ENCODE results near the gene SYCE3.

SYCE3 gene

GRCh38 chr22:50562523-50563412 is at the start of gene SYCE3:
Gene SYCE3 (minus strand): TSS chr22:50562919. CDS start chr22:50556405, 6,514 bp downstream.
- TF ChIP-seq, protein P1, sequence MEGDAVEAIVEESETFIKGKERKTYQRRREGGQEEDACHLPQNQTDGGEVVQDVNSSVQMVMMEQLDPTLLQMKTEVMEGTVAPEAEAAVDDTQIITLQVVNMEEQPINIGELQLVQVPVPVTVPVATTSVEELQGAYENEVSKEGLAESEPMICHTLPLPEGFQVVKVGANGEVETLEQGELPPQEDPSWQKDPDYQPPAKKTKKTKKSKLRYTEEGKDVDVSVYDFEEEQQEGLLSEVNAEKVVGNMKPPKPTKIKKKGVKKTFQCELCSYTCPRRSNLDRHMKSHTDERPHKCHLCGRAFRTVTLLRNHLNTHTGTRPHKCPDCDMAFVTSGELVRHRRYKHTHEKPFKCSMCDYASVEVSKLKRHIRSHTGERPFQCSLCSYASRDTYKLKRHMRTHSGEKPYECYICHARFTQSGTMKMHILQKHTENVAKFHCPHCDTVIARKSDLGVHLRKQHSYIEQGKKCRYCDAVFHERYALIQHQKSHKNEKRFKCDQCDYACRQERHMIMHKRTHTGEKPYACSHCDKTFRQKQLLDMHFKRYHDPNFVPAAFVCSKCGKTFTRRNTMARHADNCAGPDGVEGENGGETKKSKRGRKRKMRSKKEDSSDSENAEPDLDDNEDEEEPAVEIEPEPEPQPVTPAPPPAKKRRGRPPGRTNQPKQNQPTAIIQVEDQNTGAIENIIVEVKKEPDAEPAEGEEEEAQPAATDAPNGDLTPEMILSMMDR (IDR thresholded peaks at IDR 0.05; ENCODE audit: borderline replicate concordance, insufficient read depth, low read depth, low read length) = peak; percentile 98
- peak within 1 kb of the TSS; percentile 63 for H3K4me3 ChIP-seq (ENCODE audit: low read depth, low read length)

DNA sequence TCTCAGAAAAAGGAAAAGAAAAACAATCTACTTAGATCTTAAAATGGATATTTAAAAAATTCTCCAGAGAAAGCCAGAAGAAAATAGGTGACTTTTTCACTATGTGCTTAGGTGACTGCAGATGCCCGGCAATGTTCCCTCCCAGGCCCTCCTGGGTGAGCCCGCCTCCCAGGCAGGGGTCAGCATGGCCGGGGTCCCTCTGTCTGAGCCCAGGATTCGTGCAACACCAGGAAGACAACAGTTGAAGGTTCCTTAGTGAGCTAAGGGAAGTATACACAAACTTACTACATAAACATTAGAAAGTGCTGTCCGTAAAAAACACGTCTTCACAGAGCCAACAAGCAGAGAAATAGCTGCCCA is 49.4 kb upstream of the SYCE3 start:
- TF ChIP-seq, protein P1 (IDR thresholded peaks at IDR 0.05; ENCODE audit: borderline replicate concordance, insufficient read depth, low read depth, low read length) = no peak
- H3K4me3 ChIP-seq (ENCODE audit: low read depth, low read length) = no peak overlapping the region

DNA sequence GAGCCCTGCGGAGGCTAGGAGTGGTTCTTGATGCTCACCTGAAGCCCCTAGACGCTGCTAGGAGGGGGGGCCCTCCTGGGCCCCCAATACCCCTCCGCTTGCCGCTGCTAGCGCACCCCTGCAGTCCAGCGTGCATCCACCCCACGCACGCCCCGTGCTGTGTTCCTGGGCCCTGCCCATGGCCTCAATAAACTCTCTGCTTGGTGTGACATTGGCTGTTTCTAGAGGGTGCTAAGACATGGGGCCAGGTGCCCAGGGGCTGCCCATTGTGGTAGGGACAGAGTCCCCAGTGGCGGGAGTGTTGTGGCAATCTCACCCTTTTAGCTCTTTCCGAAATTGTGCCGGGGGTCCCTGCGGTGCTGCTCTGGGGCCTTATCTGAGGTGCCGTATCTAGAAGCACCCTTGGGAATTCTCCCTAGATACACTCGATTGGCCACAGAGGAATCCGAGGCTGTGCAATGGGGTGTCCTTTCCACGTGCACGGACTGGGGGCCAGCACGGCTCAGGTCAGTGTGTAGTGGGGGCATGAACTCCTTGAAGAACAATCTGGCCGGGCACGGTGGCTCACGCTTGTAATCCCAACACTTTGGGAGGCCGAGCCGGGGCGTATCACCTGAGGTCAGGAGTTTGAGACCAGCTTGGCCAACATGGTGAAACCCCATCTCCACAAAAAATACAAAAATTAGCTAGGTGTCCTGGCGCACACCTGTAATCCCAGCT is 48.8 kb upstream of the SYCE3 start:
- TF ChIP-seq, protein P1 (IDR thresholded peaks at IDR 0.05; ENCODE audit: borderline replicate concordance, insufficient read depth, low read depth, low read length) = no peak
- H3K4me3 ChIP-seq (ENCODE audit: low read depth, low read length) = no peak overlapping the region

DNA sequence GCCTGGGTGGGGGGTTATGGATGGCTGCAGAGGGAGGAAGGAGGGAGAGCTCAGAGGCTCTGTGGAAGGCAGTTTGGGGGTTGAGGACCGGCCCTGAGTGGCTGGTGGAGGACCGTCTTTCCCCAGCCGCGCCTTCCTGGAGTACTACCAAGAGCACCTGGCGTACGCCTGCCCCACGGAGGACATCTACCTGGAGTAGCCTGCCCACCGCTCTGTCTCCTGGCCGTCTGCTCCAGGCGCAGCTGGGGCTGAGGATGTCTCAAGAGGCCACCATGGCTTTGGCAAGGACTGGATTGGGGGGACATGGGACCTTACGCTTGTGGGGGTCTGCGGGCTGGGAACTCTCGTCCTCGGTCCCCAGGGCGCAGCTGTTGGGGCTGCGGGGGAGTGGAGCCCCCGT is 47.9 kb upstream of the SYCE3 start:
- TF ChIP-seq, protein P1 (IDR thresholded peaks at IDR 0.05; ENCODE audit: borderline replicate concordance, insufficient read depth, low read depth, low read length) = no peak
- no peak overlapping the region for H3K4me3 ChIP-seq (ENCODE audit: low read depth, low read length)

DNA sequence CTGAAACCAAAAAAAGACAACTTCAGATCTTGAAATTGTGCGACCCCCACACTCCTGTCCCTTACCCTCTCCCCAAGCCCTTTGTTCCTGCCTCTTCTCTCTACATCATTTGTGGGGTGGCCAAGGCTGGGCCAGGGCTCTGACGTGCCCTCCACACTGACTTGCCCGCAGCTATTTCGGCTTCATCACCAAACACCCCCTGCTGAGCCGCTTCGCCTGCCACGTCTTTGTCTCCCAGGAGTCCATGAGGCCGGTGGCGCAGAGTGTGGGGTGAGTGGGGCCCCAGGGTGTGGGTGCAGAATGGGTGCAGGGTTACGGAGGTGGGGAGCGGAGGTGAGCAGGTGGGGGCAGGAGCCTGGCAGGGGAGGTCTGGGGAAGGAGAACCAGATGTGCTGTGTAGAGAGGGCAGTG is 47.3 kb upstream of the SYCE3 start:
- TF ChIP-seq, protein P1 (IDR thresholded peaks at IDR 0.05; ENCODE audit: borderline replicate concordance, insufficient read depth, low read depth, low read length) = no peak
- H3K4me3 ChIP-seq (ENCODE audit: low read depth, low read length) = no peak overlapping the region

GRCh38 chr22:50609599-50609998 is 46.9 kb upstream of the SYCE3 start:
- H3K4me3 ChIP-seq (ENCODE audit: low read depth, low read length) = no peak overlapping the region
- TF ChIP-seq, protein P1 (IDR thresholded peaks at IDR 0.05; ENCODE audit: borderline replicate concordance, insufficient read depth, low read depth, low read length) = no peak
